GM21423 (cell line): ENCODE data around the gene EMILIN1.
A peak's percentile ranks its signal among the peaks of the same experiment; 100 is the strongest.

Experiments
- ATAC-seq: cut with Tn5 transposase; IDR thresholded peaks from one replicate; pipeline ENCODE4 v1.9.1; 2021; ENCODE audit warnings: mild to moderate bottlenecking, moderate library complexity; ENCODE audit not compliant: unreplicated experiment

The EMILIN1 gene

GRCh38 chr2:27079233-27080139 lies 1.1 kb downstream of the EMILIN1 start:
- ATAC-seq, result no peak

- ATAC-seq, result no peak
These were observed 1.7 kb downstream of the EMILIN1 start for GRCh38 chr2:27080140-27080469.

DNA sequence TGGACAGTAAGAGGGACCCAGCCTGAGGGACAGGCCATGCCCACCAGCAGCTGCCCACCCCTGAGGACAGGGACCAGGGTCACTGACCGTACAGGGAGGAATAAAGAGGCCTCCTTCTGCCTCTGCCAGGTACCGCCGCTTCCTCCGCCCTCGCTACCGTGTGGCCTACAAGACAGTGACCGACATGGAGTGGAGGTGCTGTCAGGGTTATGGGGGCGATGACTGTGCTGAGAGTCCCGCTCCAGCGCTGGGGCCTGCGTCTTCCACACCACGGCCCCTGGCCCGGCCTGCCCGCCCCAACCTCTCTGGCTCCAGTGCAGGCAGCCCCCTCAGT lies 2.2 kb downstream of the EMILIN1 start:
- no peak for ATAC-seq

GRCh38 chr2:27081984-27082772 lies 3.8 kb downstream of the EMILIN1 start:
- ATAC-seq, result no peak

GRCh38 chr2:27082773-27083409 lies 4.5 kb downstream of the EMILIN1 start:
- ATAC-seq, result no peak

DNA sequence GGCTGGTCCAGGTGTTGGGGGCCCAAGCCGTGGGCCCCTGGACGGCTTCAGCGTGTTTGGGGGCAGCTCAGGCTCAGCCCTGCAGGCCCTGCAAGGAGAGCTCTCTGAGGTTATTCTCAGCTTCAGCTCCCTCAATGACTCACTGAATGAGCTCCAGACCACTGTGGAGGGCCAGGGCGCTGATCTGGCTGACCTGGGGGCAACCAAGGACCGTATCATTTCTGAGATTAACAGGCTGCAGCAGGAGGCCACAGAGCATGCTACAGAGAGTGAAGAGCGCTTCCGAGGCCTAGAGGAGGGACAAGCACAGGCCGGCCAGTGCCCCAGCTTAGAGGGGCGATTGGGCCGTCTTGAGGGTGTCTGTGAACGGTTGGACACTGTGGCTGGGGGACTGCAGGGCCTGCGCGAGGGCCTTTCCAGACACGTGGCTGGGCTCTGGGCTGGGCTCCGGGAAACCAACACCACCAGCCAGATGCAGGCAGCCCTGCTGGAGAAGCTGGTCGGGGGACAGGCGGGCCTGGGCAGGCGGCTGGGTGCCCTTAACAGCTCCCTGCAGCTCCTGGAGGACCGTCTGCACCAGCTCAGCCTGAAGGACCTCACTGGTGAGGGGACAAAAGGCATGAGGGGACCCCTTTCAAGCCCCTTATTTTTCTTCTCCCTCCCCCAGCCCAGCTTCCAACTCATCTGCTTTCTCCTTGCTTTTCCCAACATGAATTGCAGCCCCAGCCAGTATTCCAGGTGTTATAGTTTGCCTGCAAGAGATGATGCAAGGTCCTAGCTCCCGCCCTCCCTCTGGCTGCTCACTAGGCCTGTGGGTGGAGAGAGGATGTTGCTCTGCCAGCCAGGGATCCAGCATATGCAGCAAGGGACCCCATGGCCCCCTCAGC lies 5.2 kb downstream of the EMILIN1 start:
- ATAC-seq, result no peak

DNA sequence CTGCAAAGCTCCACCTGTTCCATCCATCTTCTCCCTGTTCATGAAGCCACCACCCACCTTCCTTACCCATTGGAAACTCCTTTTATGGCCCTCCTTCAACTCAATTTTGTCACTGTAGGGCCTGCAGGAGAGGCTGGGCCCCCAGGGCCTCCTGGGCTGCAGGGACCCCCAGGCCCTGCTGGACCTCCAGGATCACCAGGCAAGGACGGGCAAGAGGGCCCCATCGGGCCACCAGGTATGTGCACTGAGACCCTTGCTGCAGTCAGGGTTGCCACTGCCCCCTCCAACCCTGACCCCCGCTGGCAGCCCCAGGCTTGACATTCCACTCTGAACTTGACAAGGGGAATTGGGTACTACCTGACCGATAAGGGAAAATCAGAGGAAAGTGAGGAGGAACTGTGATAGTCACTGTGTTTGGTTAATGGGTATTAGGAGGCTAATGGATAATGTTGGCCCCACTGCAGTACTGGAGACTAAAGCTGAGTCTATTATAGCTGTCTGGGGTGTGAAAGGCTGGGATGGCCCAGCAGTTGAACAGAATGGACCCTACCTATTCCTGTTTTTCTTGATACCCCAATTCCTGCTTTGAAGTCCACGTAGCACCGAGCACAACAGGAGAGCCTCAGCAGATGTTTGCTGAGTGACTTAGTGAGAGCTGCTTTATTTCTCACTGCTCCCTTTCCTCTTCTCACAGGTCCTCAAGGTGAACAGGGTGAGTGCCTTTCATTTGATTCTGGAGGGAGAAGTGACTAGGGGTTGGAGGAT lies 6.1 kb downstream of the EMILIN1 start:
- ATAC-seq, result no peak

DNA sequence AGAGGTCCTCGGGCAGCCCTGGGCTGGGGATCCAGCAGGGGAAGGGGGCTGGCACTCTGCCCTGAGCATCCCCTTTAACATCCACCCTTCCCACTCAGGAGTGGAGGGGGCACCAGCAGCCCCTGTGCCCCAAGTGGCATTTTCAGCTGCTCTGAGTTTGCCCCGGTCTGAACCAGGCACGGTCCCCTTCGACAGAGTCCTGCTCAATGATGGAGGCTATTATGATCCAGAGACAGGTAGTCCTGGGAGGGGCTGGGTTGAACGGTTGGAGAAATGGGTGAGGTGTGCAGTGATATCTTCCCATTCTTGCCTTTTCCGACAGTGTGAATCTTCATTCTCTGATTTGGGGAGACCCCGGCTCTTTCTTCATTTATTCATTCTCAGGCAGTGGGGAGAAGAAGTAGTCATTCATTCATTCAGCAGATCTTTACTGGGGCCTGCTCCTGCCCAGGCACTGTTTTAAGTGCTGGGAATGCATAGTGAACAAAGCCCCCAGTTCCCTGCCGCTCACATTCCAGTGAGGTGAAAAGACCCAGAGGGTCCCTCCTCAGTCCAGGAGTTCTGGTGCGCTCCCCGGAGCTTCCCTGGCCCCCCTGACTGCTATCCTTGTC lies 6.8 kb downstream of the EMILIN1 start:
- no peak for ATAC-seq

- no peak for ATAC-seq
These were observed 7.3 kb downstream of the EMILIN1 start for GRCh38 chr2:27085673-27086089.

GRCh38 chr2:27086090-27086723 lies 7.8 kb downstream of the EMILIN1 start:
- ATAC-seq, result peak; percentile 79

- no peak for ATAC-seq
These were observed 8.5 kb downstream of the EMILIN1 start, which contains the start of gene KHK for GRCh38 chr2:27086724-27087593. Gene KHK (plus strand): TSS chr2:27086772. CDS start chr2:27087260, 488 bp downstream.

DNA sequence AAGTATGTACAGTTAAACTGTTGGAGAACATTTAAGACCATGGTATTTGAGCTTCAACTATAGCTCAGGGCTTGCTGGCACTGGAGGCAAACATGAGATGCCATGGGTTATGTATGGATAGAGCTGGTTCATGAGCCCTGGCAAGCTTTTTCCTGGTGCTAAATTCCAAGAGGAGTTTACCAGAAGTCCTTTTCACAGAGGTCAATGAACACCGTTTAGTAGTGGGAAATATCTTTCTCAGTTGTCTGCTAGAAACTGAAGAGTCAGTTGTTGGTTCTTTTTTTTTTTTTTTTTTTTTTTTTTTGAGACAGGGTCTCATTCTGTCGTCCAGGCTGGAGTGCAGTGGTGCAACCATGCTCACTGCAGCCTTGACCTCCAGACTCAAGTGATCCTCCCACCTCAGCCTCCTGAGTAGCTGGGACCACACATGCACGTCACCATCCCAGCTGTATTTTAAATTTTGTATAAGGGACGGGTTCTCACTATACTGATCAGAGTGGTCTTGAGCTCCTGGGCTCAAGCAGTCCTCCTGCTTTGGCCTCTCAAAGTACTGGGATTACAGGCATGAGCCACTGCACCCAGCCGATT lies 9.5 kb downstream of the EMILIN1 start:
- ATAC-seq, result no peak

DNA sequence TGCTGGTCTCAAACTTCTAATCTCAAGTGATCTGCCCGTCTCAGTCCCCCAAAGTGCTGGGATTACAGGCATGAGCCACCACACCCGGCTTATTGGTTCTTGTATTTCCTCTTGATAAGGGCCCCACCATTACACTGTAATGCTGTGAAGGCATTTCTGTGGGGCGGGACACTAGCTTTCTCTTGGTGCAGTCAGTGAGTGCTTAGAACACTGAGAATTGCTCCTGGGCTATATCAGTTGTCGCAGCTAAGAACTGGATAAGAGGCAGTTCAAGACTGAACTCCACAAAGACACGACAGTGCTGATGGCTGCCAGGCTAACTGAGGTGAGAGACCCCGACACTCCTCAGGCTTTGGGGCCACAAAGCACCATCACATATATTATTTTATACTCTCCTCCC lies 10.2 kb downstream of the EMILIN1 start:
- ATAC-seq, result no peak

GRCh38 chr2:27089111-27089954 lies 10.9 kb downstream of the EMILIN1 start:
- ATAC-seq, result no peak

GRCh38 chr2:27091746-27092695 lies 13.6 kb downstream of the EMILIN1 start:
- no peak for ATAC-seq
